OCI-LY7 (cell line): ENCODE measurements around the gene CLEC4C. TPM values are rescaled to one million over a fixed set of nuclear protein-coding genes. Genes with fewer than 3 reads are reported as not detected.
"Not testable (repeated sequence)": the region's sequence is repeated elsewhere in the genome, so short reads cannot be mapped to it uniquely, and the experiment has no call there.

Experiments used
- BruUV-seq: library from RNA; stranded (reverse); fragments of 400-500 nt; replicated peaks from 2 replicates; lab custom pipeline; 2021; lab: Mats Ljungman, UMichigan
- CTCF ChIA-PET: fragments of 300-600 bp; sonication (Branson Sonifier 250); formaldehyde crosslinking; loops from one replicate; lab custom pipeline; 2022; ENCODE audit warnings: antibody characterized with exemption; ENCODE audit not compliant: unreplicated experiment; lab: Charles Lee
- POLR2A ChIA-PET: fragments of 300-600 bp; sonication (Branson Sonifier 250); formaldehyde crosslinking; loops from one replicate; lab custom pipeline; 2022; ENCODE audit warnings: antibody characterized with exemption; lab: Charles Lee
- DNase-seq: peaks from one replicate; pipeline ENCODE4 v3.0.0-alpha.2; 2015; ENCODE audit warnings: low spot score
- H2AFZ ChIP-seq: fragments of 200-600 bp; sonication (generic), shearing (Covaris generic); 2 replicates; pipeline ENCODE4 v1.6.1; 2014; ENCODE audit warnings: mild to moderate bottlenecking, antibody characterized with exemption, low read length, moderate library complexity
- H3K27ac ChIP-seq: fragments of 200-600 bp; sonication (generic); 2 replicates; pipeline ENCODE4 v1.5.1; 2014; ENCODE audit warnings: mixed run types, low read depth, mild to moderate bottlenecking, moderate library complexity, low read length, inconsistent platforms; ENCODE audit not compliant: poor library complexity, severe bottlenecking
- H3K36me3 ChIP-seq: fragments of 200-600 bp; sonication (generic); 2 replicates; pipeline ENCODE4 v1.6.1; 2014; ENCODE audit warnings: mild to moderate bottlenecking, antibody characterized with exemption, low read length, moderate library complexity, mixed read lengths; ENCODE audit not compliant: insufficient read depth
- H3K4me1 ChIP-seq: fragments of 200-600 bp; sonication (generic); 2 replicates; pipeline ENCODE4 v1.5.1; 2014; ENCODE audit warnings: mild to moderate bottlenecking, low read length; ENCODE audit not compliant: insufficient read depth, poor library complexity, severe bottlenecking
- H3K4me2 ChIP-seq: fragments of 200-600 bp; sonication (generic); 2 replicates; pipeline ENCODE4 v1.6.1; 2014; ENCODE audit warnings: mild to moderate bottlenecking, low read length
- H3K4me3 ChIP-seq: fragments of 200-600 bp; sonication (generic); 2 replicates; pipeline ENCODE4 v1.5.1; 2014; ENCODE audit warnings: mild to moderate bottlenecking, low read depth, low read length; ENCODE audit not compliant: poor library complexity, severe bottlenecking
- H3K79me2 ChIP-seq: fragments of 200-600 bp; sonication (generic); 2 replicates; pipeline ENCODE4 v1.6.1; 2016; ENCODE audit warnings: low read depth, mild to moderate bottlenecking, low read length, moderate library complexity, mixed read lengths; ENCODE audit not compliant: insufficient read depth
- H3K9me2 ChIP-seq: fragments of 200-600 bp; sonication (generic); 2 replicates; pipeline ENCODE4 v1.6.1; 2016; ENCODE audit warnings: mild to moderate bottlenecking, low read length, mixed read lengths; ENCODE audit not compliant: insufficient read depth
- H3K9me3 ChIP-seq: fragments of 200-600 bp; sonication (generic); 2 replicates; pipeline ENCODE4 v1.6.1; 2014; ENCODE audit warnings: mild to moderate bottlenecking, mixed run types, low read length, mixed read lengths
- H4K20me1 ChIP-seq: fragments of 200-600 bp; sonication (generic); 2 replicates; pipeline ENCODE4 v1.6.1; 2014; ENCODE audit warnings: mild to moderate bottlenecking, antibody characterized with exemption, low read length, moderate library complexity, mixed read lengths; ENCODE audit not compliant: insufficient read depth
- CTCF ChIP-seq: fragments of 200-600 bp; sonication (generic); conservative IDR thresholded peaks from 2 replicates; pipeline ENCODE4 v1.5.1; 2014; ENCODE audit warnings: mild to moderate bottlenecking, antibody characterized with exemption, low read length, moderate library complexity, mixed read lengths
- EZH2phosphoT487 ChIP-seq: fragments of 200-600 bp; sonication (generic); IDR thresholded peaks from 2 replicates; pipeline ENCODE4 v1.6.1; 2018; ENCODE audit warnings: low read depth, borderline replicate concordance, mild to moderate bottlenecking, mixed run types, antibody characterized with exemption, low read length, moderate library complexity, mixed read lengths
- intact Hi-C: fragments of 100-400 bp; cut with micrococcal nuclease; formaldehyde crosslinking; loops from one replicate; pipeline ENCODE4 v1.10.0; 2022; ENCODE audit not compliant: unreplicated experiment
- total RNA-seq, 2 experiments: library from RNA; depleted of rRNA in 1 of 2; stranded (reverse); fragments of >200 nt in 1 of 2; shearing (Covaris generic) in 1 of 2; gene quantifications; 2 replicates each; pipeline ENCODE4 v1.2.3, GENCODE V29; 2014 to 2022

Gene CLEC4C
- total RNA-seq, 2 experiments from 2014 or later = not detected

DNA sequence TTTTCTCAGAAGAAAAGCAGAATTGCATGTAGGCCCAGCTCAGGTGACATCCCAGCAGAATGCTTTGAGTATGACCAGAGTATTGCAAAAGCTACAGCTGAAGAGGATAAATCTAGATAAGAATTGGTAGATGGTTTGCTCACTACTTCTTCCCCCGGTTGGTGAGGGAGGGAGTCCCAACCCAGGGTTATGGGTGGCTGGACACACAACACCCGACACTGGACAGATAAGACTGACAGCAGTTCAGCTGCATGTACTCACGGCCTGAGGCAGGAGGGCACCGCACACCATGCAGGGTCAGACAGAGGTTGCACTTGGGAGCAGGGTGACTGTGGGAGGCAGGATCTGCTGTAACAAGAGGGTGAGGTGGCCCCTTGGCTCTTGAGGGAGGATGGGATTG lies 1.7 kb upstream of the CLEC4C start:
- CTCF ChIA-PET = no interaction called here
- Histone ChIP-seq H3K4me1 (no peaks in the 10 kb centered on the region), H3K27ac (no peak overlapping the region), H2AFZ (no peak overlapping the region), H3K36me3 (no peaks in the 10 kb centered on the region), H3K4me2 (no peak overlapping the region), H3K79me2 (no peaks in the 10 kb centered on the region), H3K9me2 (no peaks in the 10 kb centered on the region), H3K4me3 (no peak overlapping the region), H3K9me3 (no peaks in the 10 kb centered on the region), H4K20me1 (no peaks in the 10 kb centered on the region)
- no TSS peak for BruUV-seq
- TF ChIP-seq CTCF (no peak), EZH2phosphoT487 (no peak)
- intact Hi-C loops = no loop called here
- no peak for DNase-seq
- POLR2A ChIA-PET = interaction anchor here (0.5 kb wide), 2 partner anchors 47 to 396 kb away, joined by 3 to 4 read pairs; no protein-coding TSS in a partner anchor

DNA sequence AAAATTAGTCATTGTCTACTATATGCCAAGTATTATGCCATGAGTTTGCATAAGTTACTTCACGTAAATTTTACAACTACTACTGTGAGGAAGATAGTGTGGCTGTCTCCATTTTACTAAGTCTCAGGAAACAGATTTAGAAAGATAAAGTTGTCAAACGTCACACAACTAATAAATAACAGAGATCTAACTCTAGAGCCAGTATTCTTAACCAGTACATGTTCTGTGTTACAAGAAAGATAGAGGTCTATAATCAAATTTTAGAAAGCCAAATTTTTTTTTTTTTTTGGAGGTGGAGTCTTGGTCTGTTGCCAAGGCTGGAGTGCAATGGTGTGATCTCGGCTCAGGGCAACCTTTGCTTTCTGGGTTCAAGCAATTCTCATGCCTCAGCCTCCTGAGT lies 14.2 kb downstream of the CLEC4C start:
- BruUV-seq = no TSS peak
- Histone ChIP-seq H3K4me2 (no peak overlapping the region), H3K36me3 (no peaks in the 10 kb centered on the region), H3K9me3 (no peaks in the 10 kb centered on the region), H3K79me2 (no peaks in the 10 kb centered on the region), H3K4me3 (no peak overlapping the region), H2AFZ (no peak overlapping the region), H3K4me1 (no peaks in the 10 kb centered on the region), H3K27ac (no peak overlapping the region), H3K9me2 (no peaks in the 10 kb centered on the region), H4K20me1 (no peaks in the 10 kb centered on the region)
- no peak for TF ChIP-seq EZH2phosphoT487
- no peak for TF ChIP-seq CTCF
- CTCF ChIA-PET = no interaction called here
- intact Hi-C loops = no loop called here
- no peak for DNase-seq
- POLR2A ChIA-PET = no interaction called here

DNA sequence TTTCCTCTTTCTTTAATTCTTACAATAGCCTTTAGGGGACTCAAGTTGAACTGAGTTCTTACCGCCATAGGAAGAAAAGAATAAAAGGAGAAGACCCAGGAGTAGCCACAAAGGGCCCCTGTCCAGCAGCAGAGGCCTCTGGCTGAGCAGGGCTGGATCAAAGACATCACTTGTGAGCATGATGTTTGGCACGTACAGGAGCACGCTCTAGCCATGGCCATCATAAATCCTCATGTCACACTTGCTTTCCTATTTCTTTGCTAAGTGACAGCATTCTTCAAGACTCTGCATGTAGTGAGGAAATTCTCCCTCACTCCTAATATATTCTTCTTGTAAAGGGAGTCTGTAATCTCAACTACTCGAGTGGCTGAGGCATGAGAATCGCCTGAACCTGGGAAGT lies 15.7 kb downstream of the CLEC4C start:
- no peak overlapping the region for H3K4me3 ChIP-seq
- no peak overlapping the region for H3K27ac ChIP-seq
- H3K9me3 ChIP-seq = no peaks in the 10 kb centered on the region
- H3K36me3 ChIP-seq = no peaks in the 10 kb centered on the region
- CTCF ChIA-PET = no interaction called here
- no TSS peak for BruUV-seq
- POLR2A ChIA-PET = interaction anchor here (0.6 kb wide), 1 partner anchor 171 kb away, joined by 3 read pairs; no protein-coding TSS in a partner anchor
- no peak overlapping the region for H2AFZ ChIP-seq
- no peak overlapping the region for H3K4me2 ChIP-seq
- DNase-seq = no peak
- no peaks in the 10 kb centered on the region for H3K4me1 ChIP-seq
- H3K9me2 ChIP-seq = no peaks in the 10 kb centered on the region
- intact Hi-C loops = no loop called here
- no peaks in the 10 kb centered on the region for H3K79me2 ChIP-seq
- TF ChIP-seq EZH2phosphoT487 = no peak
- TF ChIP-seq CTCF = no peak
- H4K20me1 ChIP-seq = no peaks in the 10 kb centered on the region

GRCh38 chr12:7730984-7731383 lies 16.2 kb downstream of the CLEC4C start:
- H3K79me2 ChIP-seq, H3K4me1 ChIP-seq, H2AFZ ChIP-seq, H4K20me1 ChIP-seq, BruUV-seq, POLR2A ChIA-PET, CTCF ChIA-PET, H3K4me2 ChIP-seq, DNase-seq, H3K9me2 ChIP-seq, H3K9me3 ChIP-seq, H3K36me3 ChIP-seq, H3K27ac ChIP-seq, intact Hi-C loops, H3K4me3 ChIP-seq: not testable (repeated sequence)
